Psoas muscle (tissue), 8 donors: Measurements from ENCODE around the gene ANKRD16. TPM values are rescaled to one million over a fixed set of nuclear protein-coding genes. Genes with fewer than 3 reads are reported as not detected.

Source experiments
- ATAC-seq, 4 donors: fragments of 200-7000 bp; cut with Tn5 transposase; one replicate each; pipeline ENCODE4 v1.9.1; 2020; ENCODE audit warnings: moderate library complexity in 3 of 4, mild to moderate bottlenecking in 2 of 4
- DNase-seq, 2 donors: peaks; one replicate each; pipeline ENCODE4 v3.0.0-alpha.2; 2020
- H3K27ac ChIP-seq: fragments of 200-600 bp; one replicate; pipeline ENCODE4 v1.8.0; 2022
- H3K27me3 ChIP-seq, 3 donors: fragments of 200-600 bp in 1 of 3; one replicate each; pipeline versions ENCODE4 v1.6.1 to v1.8.0; 2013 to 2022; ENCODE audit warnings: low read length in 2 of 3, mild to moderate bottlenecking in 2 of 3, moderate library complexity in 1 of 3; ENCODE audit not compliant: insufficient read depth in 3 of 3
- H3K36me3 ChIP-seq, 2 donors: fragments of 200-600 bp in 1 of 2; one replicate each; pipeline versions ENCODE4 v1.6.1 to v1.8.0; 2013 to 2022; ENCODE audit warnings: low read depth in 1 of 2, mild to moderate bottlenecking in 1 of 2, moderate library complexity in 1 of 2; ENCODE audit not compliant: insufficient read depth in 1 of 2
- H3K4me1 ChIP-seq: fragments of 200-600 bp; one replicate; pipeline ENCODE4 v1.8.0; 2022
- H3K4me3 ChIP-seq: fragments of 200-600 bp; one replicate; pipeline ENCODE4 v1.8.0; 2022; ENCODE audit warnings: mild to moderate bottlenecking
- H3K9me3 ChIP-seq: fragments of 200-600 bp; one replicate; pipeline ENCODE4 v1.8.0; 2022
- CTCF ChIP-seq: fragments of 200-600 bp; IDR thresholded peaks from one replicate; pipeline ENCODE4 v1.8.0; 2022; ENCODE audit warnings: antibody characterized with exemption
- WGBS, 3 donors: extraction: QIAGEN DNeasy Blood & Tissue Kit; methylation state at CpG; one replicate each; pipeline versions ENCODE4 v1.1.6 to v1.1.7; 2013; 5-methylcytosine and 5-hydroxymethylcytosine counted together
- intact Hi-C, 2 donors: fragments of 100-400 bp; cut with DNase I; formaldehyde crosslinking; loops; one replicate each; pipeline versions ENCODE4 v1.11.0 to v1.14.2; 2022
- polyA plus RNA-seq, 3 donors: library from polyadenylated mRNA; stranded (reverse); fragments of 200-250 nt; gene quantifications; one replicate each; pipeline ENCODE4 v1.2.3, GENCODE V29; 2013
- total RNA-seq, 4 donors: library from RNA; stranded (reverse); fragmentation: NEBNext Ultra II Directional in 2 of 4; extraction: Animal tissue kit (Norgen Biotek cat#: 25700) in 2 of 4; gene quantifications; one replicate each; pipeline versions ENCODE4 v1.2.1 to v1.2.4, GENCODE V29; 2021 to 2023
- donor health status: healthy with polysubstance abuse.
- donor health status: DM: no; HTN: no; CAD: no; lungs with moderate emphysema.
- donor health status: Bipolar disorder and iron deficiency.
- donor health status: healthy.
- donor health status: DM: yes; HTN: yes; CAD: no.
- donor health status: DM: no; HTN: no; CAD: no.
- donor health status: DM: no; HTN: no; CAD: no.
- donor health status: DM: yes; HTN: yes; CAD: no.

The ANKRD16 gene
- total and polyA plus RNA-seq, 7 donors: 2.8 to 4.6 (median 3.7) TPM

DNA sequence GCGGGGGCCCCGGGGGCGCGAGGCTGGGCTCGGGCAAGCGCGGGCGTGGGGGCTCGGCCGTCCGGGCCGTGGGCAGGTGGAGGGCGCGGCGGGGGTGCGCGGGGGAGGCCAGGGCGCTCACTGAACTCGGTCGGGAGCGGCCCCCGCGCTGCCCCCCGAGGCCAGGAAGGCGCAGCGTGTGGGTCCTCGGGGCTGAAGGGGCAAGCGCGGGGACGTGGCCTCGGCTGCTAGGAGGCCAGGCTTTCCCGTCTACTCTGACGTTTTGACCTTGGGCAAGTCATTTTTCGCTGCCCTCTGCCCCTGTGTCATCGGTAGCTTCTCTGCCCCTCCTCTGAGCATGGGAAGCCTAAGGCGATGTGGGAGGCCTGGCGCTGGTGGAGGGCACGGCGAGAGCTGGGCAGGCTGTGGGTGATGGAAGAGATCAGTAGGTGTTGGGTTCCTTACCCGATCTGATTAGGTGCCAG is 791 bp upstream of the ANKRD16 start:
- Histone ChIP-seq H3K36me3 (peaks cover 6 to 42% of the 10 kb centered on the region in 2 donors), H3K4me1 (peaks cover 48% of the 10 kb centered on the region), H3K27me3 (no peaks in the 10 kb centered on the region), H3K27ac (peak overlapping the region; percentile 89), H3K9me3 (no peaks in the 10 kb centered on the region), H3K4me3 (peak overlapping the region; percentile 93)
- intact Hi-C loops: loop anchor here in 1 of 2 donors (5.0 kb wide), 2 partner anchors 78 to 87 kb away; partner anchors contain the start of genes GDI2 and IL15RA
- 0 to 1% (median 0%) methylated on average over 22 to 40 of the region's 40 CpGs for WGBS, 3 donors
- DNase-seq: peak in 1 of 2 donors; percentile 41
- no peak for TF ChIP-seq CTCF
- ATAC-seq: no peak

DNA sequence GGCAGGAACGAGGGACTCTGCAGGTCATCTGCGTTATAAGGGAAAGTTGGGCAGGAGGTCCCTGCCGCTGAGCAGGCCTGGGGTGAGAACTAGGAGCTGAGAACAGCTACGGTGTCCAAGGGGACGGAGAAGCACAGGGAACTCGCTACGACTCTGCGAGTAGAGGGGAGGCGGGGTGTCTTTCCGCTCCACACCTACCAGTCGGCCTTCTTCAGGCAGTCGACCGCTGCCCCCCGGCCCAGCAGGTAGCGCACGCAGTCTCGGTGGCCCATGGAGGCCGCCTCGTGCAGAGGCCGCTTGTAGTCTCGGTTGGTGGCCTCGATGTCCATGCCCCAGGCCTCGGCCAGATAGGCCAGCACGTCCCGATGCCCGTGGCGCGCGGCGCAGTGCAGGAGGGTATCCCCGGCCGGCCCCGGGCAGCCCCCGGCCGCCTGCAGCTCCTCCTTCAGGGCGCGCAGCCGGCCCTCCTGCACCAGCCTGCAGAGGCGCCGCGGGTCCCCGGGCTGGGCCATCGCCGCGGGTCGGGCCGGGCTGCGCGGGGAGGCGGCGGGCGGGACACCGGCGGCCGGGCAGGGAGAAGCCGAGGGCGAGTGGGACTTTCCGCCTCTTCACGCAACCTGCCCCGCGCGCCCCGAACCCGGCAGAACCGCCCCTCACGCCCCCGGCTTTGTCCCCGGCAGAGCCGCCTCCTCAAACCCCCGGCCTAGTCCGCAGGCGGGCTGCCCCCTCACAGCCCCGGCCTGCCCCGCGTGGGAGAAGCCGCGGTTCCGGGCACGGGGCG is 660 bp downstream of the ANKRD16 start:
- Histone ChIP-seq H3K36me3 (peaks cover 2 to 42% of the 10 kb centered on the region in 2 donors), H3K4me3 (peak overlapping the region; percentile 93), H3K9me3 (no peaks in the 10 kb centered on the region), H3K27me3 (no peaks in the 10 kb centered on the region), H3K4me1 (peaks cover 48% of the 10 kb centered on the region), H3K27ac (peak overlapping the region; percentile 89)
- TF ChIP-seq CTCF: no peak
- ATAC-seq: peak; percentile 18 to 39 (median 34)
- peak; percentile 37 to 59 for DNase-seq
- WGBS, 3 donors: 0 to 1% (median 1%) methylated on average over 54 to 80 of the region's 80 CpGs
- intact Hi-C loops: no loop called here

- intact Hi-C loops: no loop called here
- 27 to 28% (median 28%) methylated on average over 10 of the region's 10 CpGs for WGBS, 3 donors
- Histone ChIP-seq H3K4me1 (peaks cover 41% of the 10 kb centered on the region), H3K27me3 (no peaks in the 10 kb centered on the region), H3K36me3 (peaks cover 2 to 46% of the 10 kb centered on the region in 2 donors), H3K27ac (peak overlapping the region; percentile 89), H3K4me3 (peak overlapping the region; percentile 93), H3K9me3 (no peaks in the 10 kb centered on the region)
- DNase-seq: no peak
- TF ChIP-seq CTCF: no peak
- ATAC-seq: no peak
Observed at GRCh38 chr10:5888351-5888750, 1.3 kb downstream of the ANKRD16 start.

DNA sequence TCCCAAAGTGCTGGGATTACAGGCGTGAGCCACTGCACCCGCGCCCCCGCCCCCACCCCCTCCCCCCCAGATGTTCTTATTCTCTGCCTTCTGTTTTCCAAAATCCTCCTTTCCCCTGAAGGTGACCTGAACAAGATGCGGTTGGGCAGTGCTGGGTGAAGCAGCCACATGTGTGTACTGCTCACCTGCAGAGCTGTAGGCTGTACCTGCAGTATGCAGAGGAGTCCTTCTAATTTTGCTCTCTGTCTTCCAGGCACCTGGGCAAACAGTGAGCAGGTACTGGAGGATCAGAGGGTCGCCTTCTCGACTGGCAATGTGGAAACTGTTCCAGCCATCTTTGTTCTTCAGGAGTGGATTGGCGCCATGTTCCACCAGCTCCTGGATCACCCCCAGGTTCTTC is 2.1 kb downstream of the ANKRD16 start:
- 91 to 98% (median 96%) methylated on average over 8 of the region's 8 CpGs for WGBS, 3 donors
- Histone ChIP-seq H3K27me3 (no peaks in the 10 kb centered on the region), H3K4me1 (peaks cover 34% of the 10 kb centered on the region), H3K36me3 (peaks cover 5 to 53% of the 10 kb centered on the region in 2 donors), H3K4me3 (peak overlapping the region; percentile 93), H3K27ac (no peak overlapping the region), H3K9me3 (no peaks in the 10 kb centered on the region)
- no peak for TF ChIP-seq CTCF
- ATAC-seq: no peak
- intact Hi-C loops: no loop called here
- DNase-seq: no peak
